Nasal cavity respiratory epithelium epithelial cell of viscerocranial mucosa (primary cell): ENCODE results near the gene MOBP. TPM values are rescaled to one million over a fixed set of nuclear protein-coding genes. Genes with fewer than 3 reads are reported as not detected.

Experiments
- total RNA-seq: library from RNA; depleted of rRNA; stranded (reverse); fragments of >200 nt; gene quantifications from 2 replicates; pipeline ENCODE4 v1.2.3, GENCODE V29; 2014

The MOBP gene, protein sequence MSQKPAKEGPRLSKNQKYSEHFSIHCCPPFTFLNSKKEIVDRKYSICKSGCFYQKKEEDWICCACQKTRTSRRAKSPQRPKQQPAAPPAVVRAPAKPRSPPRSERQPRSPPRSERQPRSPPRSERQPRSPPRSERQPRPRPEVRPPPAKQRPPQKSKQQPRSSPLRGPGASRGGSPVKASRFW
- total RNA-seq: not detected in 2 replicates

DNA sequence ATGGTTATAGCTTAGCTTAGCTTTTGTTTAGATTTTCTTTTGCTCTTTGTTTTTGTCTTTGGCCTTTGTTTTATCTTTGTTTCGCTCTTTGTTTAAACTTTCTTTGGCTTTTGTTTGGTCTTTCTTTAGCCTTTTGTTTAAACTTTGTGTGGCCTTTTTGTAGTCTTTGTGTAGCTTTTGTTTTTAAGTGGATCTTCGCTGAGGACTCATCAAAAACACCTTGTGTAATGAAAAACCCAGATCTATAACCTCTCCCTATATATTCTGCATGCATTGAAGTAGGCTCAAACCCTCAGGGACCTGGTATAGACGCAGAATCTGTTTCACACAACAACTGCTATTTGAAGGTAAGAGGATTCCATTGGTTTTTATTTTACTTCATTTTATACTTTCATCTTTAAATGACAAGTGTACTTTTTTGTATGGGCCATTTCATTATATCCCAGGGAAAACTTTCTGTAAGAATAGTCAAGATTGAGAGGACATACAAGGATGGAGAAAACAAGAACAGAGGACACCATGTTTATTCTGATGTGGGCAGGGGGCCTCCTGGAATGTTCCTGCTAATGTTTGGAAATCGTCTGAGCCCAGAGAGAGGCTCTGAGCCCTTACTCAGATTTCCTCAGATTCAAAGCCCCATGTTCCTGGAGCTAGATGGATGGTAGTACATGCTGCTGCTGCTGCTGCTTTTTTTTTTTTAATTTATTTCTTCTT lies at the start of gene MOBP:
Gene MOBP (plus strand): TSS at position 287 of the 714 bp plus-strand sequence. CDS start 34,390 bp downstream, outside the sequence.

Other genes with a start within 250 kb of the MOBP start
- gene CX3CR1, start 187.6 kb upstream of the MOBP start, total RNA-seq: 0.07 TPM in 1 of 2 replicates, not detected in the other
- not detected in 2 replicates for gene CCR8, start 138.0 kb upstream of the MOBP start, total RNA-seq
- gene SLC25A38, start 84.3 kb upstream of the MOBP start, total RNA-seq: 20.1 and 20.5 TPM in 2 replicates
- gene RPSA, start 61.0 kb upstream of the MOBP start, total RNA-seq: 929 and 2,581 TPM in 2 replicates